ENCODE measurements around the gene PRIMA1.

The PRIMA1 gene

GRCh38 chr14:93674343-93674742 is 113.9 kb downstream of the PRIMA1 start:
- DNase-seq (ENCODE audit: low read depth) = no peak

DNA sequence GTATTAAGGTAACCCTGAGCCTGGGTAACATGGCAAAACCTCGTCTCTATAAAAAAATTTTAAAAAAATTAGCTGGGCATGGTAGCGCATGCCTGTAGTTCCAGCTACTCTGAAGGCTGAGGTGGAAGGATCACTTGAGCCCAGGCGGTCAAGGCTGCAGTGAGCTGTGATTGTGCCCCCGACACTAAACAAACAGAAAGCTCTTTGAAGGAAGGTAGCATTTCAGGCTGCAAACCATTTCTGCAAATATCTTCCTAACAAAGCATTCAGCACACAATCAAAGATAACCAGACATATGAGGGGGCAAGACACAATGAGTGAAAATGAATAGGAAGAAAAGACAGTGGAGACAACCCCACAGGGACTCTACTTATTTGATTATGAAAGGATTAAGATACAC is 118.7 kb downstream of the PRIMA1 start:
- no peak for DNase-seq (ENCODE audit: low read depth)

All from stimulated activated CD8-positive, alpha-beta memory T cell treated with anti-CD3 and anti-CD28 coated beads, Interleukin-12 subunit alpha, Interleukin-12 subunit beta, amount 100 ng/mL, for 1 hour (primary cell).